Measurements from ENCODE around the gene KRT9. TPM values are rescaled to one million over a fixed set of nuclear protein-coding genes. Genes with fewer than 3 reads are reported as not detected.

The KRT9 gene
- total RNA-seq, 3 donors from 2014 or later = not detected

DNA sequence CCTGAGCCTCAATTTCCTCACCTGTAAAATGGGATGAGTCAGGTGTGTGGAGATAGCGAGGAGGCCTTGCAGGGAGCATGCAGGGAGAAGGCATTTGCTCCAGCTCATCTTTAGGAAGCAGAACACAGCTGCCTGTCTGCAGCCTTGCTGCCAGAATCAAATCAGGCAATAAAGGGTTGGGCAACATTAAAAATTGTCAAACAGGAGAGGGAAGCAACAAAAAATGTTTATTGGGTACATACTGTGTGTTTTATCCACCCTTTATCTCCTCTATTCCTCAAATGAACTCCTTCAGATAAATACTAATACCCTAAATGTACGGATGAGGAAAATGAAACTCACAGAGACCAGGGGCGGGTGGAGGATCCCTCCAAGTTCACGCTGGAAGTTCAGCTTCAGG, 28.5 kb upstream of the KRT9 start:
- no peaks in the 10 kb centered on the region for H3K36me3 ChIP-seq (ENCODE audit: low read depth)
- no peaks in the 10 kb centered on the region for H3K4me1 ChIP-seq (ENCODE audit: low read depth)
- no peak for ATAC-seq
- TF ChIP-seq, protein P1, sequence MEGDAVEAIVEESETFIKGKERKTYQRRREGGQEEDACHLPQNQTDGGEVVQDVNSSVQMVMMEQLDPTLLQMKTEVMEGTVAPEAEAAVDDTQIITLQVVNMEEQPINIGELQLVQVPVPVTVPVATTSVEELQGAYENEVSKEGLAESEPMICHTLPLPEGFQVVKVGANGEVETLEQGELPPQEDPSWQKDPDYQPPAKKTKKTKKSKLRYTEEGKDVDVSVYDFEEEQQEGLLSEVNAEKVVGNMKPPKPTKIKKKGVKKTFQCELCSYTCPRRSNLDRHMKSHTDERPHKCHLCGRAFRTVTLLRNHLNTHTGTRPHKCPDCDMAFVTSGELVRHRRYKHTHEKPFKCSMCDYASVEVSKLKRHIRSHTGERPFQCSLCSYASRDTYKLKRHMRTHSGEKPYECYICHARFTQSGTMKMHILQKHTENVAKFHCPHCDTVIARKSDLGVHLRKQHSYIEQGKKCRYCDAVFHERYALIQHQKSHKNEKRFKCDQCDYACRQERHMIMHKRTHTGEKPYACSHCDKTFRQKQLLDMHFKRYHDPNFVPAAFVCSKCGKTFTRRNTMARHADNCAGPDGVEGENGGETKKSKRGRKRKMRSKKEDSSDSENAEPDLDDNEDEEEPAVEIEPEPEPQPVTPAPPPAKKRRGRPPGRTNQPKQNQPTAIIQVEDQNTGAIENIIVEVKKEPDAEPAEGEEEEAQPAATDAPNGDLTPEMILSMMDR (IDR thresholded peaks at IDR 0.05) = no peak
- no peak overlapping the region for H3K4me3 ChIP-seq
- no peak for DNase-seq
- intact Hi-C loops (cut with DNase I, micrococcal nuclease) = no loop called here
- H3K9me3 ChIP-seq = no peaks in the 10 kb centered on the region

DNA sequence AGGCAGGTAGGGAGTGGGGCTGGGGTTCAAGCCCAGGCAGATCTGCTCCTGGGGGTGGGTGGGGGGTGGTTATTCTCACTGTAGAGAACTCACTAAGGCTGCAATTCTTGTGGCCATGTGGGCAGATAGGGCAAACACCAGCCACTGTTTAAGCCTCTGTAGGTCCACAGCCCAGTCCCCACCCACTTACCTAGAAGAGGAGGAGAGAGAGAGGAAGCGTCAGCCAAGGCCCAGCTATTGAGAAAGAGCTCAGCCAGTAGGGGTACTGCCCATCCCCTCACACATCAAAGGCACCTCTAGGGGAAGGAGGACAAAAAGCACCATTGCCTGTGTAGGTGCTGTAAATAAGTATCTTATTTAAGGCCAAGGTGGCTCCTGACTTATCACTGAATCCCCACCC, 27.8 kb upstream of the KRT9 start:
- Histone ChIP-seq H3K4me3 (no peak overlapping the region), H3K36me3 (ENCODE audit: low read depth) (no peaks in the 10 kb centered on the region), H3K4me1 (ENCODE audit: low read depth) (no peaks in the 10 kb centered on the region), H3K9me3 (no peaks in the 10 kb centered on the region)
- TF ChIP-seq, protein P1 (IDR thresholded peaks at IDR 0.05) = no peak
- ATAC-seq (no peak), DNase-seq (no peak)
- intact Hi-C loops (cut with DNase I, micrococcal nuclease) = no loop called here

DNA sequence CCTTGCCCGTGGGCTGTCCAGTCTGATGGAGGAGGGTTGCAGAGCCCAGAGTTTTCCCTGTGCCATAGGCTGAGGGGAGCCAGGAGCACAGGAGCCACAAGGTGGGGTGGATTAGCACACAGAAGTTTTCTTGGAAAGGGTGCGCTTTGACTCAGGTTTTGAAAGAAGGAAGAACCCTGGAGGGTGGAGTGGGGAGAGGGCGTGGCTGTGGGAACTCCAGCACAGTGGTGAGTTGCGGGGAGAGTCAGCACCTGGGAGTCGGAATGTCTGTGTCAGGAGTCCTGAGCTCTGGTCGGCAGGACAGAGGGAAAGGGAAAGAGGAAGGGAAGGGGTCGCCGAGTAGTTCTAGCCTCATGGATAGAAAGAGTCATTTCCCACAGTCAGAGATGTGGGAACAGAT, 23.7 kb upstream of the KRT9 start:
- no peak for ATAC-seq
- H3K4me1 ChIP-seq (ENCODE audit: low read depth) = no peaks in the 10 kb centered on the region
- H3K9me3 ChIP-seq = no peaks in the 10 kb centered on the region
- no peak for DNase-seq
- no peaks in the 10 kb centered on the region for H3K36me3 ChIP-seq (ENCODE audit: low read depth)
- TF ChIP-seq, protein P1 (IDR thresholded peaks at IDR 0.05) = no peak
- intact Hi-C loops (cut with DNase I, micrococcal nuclease) = no loop called here
- no peak overlapping the region for H3K4me3 ChIP-seq

DNA sequence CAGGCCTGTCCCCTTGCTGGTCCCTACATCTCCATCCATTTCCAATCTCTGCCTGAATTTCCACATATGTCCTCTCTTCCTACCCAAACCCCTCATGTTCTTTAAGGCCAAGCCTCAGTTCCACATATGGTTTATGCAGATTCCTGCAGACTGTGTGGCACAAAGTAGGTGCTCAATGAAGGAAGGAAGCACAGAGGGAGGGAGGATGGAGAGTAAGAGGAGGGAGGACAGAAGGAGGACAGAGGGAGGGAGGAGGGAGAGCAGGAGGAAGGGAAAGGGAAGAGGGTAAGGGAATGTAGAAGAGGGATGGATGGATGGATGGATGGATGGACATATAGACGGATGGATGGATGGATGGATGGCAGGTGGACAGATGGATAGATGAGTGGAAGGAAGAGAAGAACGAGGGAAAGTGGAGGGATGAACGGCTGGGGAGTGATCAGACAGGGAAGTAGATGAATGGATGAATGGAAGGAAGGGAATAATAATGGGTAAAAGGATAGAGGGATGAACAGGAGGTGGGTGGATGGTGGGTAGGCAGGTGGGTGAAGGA, 22.6 kb upstream of the KRT9 start:
- Histone ChIP-seq H3K4me1 (ENCODE audit: low read depth) (no peaks in the 10 kb centered on the region), H3K36me3 (ENCODE audit: low read depth) (no peaks in the 10 kb centered on the region), H3K9me3 (no peaks in the 10 kb centered on the region), H3K4me3 (no peak overlapping the region)
- intact Hi-C loops (cut with DNase I, micrococcal nuclease) = no loop called here
- TF ChIP-seq, protein P1 (IDR thresholded peaks at IDR 0.05) = no peak
- ATAC-seq (no peak), DNase-seq (no peak)

DNA sequence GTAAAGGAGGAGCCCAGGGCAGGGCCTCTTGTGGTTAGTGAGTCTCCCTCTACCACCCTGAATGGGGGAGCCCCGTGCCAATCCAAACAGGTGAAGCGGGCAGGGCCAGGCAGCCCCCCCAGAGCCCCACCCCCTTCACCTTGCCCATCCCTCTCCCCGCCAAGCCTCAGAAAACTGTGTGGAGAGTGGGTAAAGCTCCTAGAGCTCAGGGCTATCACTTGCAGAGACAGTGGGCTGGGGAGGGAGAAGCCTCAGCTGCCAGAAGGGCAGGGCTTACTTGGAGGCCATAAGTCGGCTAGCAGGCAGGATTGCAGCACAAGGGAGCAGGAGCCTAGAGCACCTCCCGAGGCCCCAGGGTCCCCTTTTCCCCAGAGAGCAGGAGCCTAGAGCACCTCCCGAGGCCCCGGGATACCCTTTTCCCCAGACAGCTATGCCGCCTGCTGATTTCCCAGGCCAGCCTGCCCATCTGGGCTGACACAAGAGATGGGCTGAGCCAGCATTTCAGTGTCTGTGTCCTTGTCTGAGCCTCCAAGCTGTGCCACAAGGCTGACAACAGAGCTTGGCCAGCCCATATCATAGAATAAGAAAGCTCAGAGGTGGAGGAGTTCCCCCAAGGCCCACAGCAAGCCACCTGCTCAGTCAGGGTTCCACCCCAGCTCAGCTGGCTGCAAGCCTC, 21.6 kb upstream of the KRT9 start:
- DNase-seq (no peak), ATAC-seq (no peak)
- no peak overlapping the region for H3K4me3 ChIP-seq
- TF ChIP-seq, protein P1 (IDR thresholded peaks at IDR 0.05) = no peak
- no peaks in the 10 kb centered on the region for H3K36me3 ChIP-seq (ENCODE audit: low read depth)
- no peaks in the 10 kb centered on the region for H3K4me1 ChIP-seq (ENCODE audit: low read depth)
- intact Hi-C loops (cut with DNase I, micrococcal nuclease) = no loop called here
- no peaks in the 10 kb centered on the region for H3K9me3 ChIP-seq
